H1 (cell line): ENCODE measurements around the gene COG4. TPM values are rescaled to one million over a fixed set of nuclear protein-coding genes. Genes with fewer than 3 reads are reported as not detected.

Experiments used
- ATF2 ChIP-seq: IDR thresholded peaks from 2 replicates; pipeline ENCODE4 v1.6.1; 2012; ENCODE audit warnings: low read length, inconsistent platforms
- polyA plus RNA-seq, 7 experiments: library from polyadenylated mRNA; depleted of rRNA in 3 of 7; stranded (reverse) in 5 of 7; unstranded in 2 of 7; fragments of >200 nt in 5 of 7; fragments of 200-250 nt in 2 of 7; gene quantifications; 1 replicate in 5 of 7; 2 replicates in 1 of 7; 4 replicates in 1 of 7; pipeline versions ENCODE4 v1.2.1 to v1.2.3, GENCODE V29; 2011 to 2013; ENCODE audit warnings: missing spikeins in 2 of 7, mixed read lengths in 2 of 7
- total RNA-seq: library from RNA; stranded (reverse); fragmentation: NEBNext Ultra II Directional; extraction: Animal tissue kit (Norgen Biotek cat#: 25700); gene quantifications from 2 replicates; pipeline ENCODE4 v1.2.1, GENCODE V29; 2021

COG4 gene
- total and polyA plus RNA-seq, 2 of the 8 experiments (the other 6 are each of a cell fraction or from before 2014, with no cell fraction given) = 46.1 to 50.2 TPM

DNA sequence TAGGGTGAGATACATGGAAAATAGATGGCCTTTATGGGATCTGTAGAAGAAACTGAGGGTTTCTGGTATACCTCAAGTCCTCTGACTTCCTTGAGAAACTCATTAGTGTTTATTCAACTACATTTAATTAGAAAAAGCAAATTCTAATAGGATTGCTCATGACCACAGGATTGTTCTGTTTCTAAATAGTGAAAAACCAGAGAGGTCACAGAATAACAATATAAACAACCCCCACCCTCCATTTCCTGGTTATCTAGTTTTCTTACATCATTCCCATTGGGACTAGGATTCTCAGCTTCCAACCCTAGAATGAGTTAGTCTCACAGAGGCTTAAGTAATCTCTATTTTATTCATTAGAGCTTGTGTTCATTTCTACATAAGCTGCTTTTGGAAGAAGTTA, 30.3 kb upstream of the COG4 start (continued):
- TF ChIP-seq ATF2 = no peak
